H1 (cell line): Measurements from ENCODE around the gene ATP13A3. TPM values are rescaled to one million over a fixed set of nuclear protein-coding genes. Genes with fewer than 3 reads are reported as not detected.

ENCODE experiments used
- CTCF ChIA-PET: fragments of 300-600 bp; sonication (Branson Sonifier 250); formaldehyde crosslinking; loops from one replicate; lab custom pipeline; 2021; ENCODE audit not compliant: partially characterized antibody; lab: Charles Lee
- POLR2A ChIA-PET: fragments of 300-600 bp; sonication (Branson Sonifier 250); formaldehyde crosslinking; loops from one replicate; lab custom pipeline; 2021; ENCODE audit warnings: inconsistent platforms; ENCODE audit not compliant: partially characterized antibody; lab: Charles Lee
- DNase-seq, 2 experiments: peaks; one replicate each; pipeline versions ENCODE4 v3.0.0 to v3.0.0-alpha.2; 2010 to 2022; ENCODE audit warnings: low spot score in 2 of 2, low read depth in 1 of 2, mixed read lengths in 1 of 2
- FAIRE-seq: peaks from 2 replicates; lab custom pipeline; 2011; peaks lifted over from hg19 to GRCh38; lab: Jason Lieb, UNC
- H2AFZ ChIP-seq: 2 replicates; pipeline ENCODE4 v1.8.1; 2012; ENCODE audit warnings: low read length, inconsistent platforms
- H2AK5ac ChIP-seq: 2 replicates; pipeline ENCODE4 v1.6.1; 2013; ENCODE audit warnings: low read depth, low read length
- H2BK120ac ChIP-seq: replicated peaks from 2 replicates; pipeline ENCODE3; 2013; ENCODE audit warnings: low read depth, low read length, inconsistent platforms
- H2BK12ac ChIP-seq: 2 replicates; pipeline ENCODE4 v1.6.1; 2013; ENCODE audit warnings: low read depth, low read length
- H2BK15ac ChIP-seq: 2 replicates; pipeline ENCODE4 v1.6.1; 2013; ENCODE audit warnings: low read length
- H2BK20ac ChIP-seq: 2 replicates; pipeline ENCODE4 v1.6.1; 2013; ENCODE audit warnings: low read length
- H2BK5ac ChIP-seq: 2 replicates; pipeline ENCODE4 v1.6.1; 2013; ENCODE audit warnings: low read depth, low read length
- H3K14ac ChIP-seq: 2 replicates; pipeline ENCODE4 v1.6.1; 2013; ENCODE audit warnings: inconsistent platforms; ENCODE audit not compliant: insufficient read length
- H3K18ac ChIP-seq: 2 replicates; pipeline ENCODE4 v1.6.1; 2013; ENCODE audit warnings: low read length; ENCODE audit errors: extremely low read depth
- H3K23ac ChIP-seq: 2 replicates; pipeline ENCODE4 v1.6.1; 2013; ENCODE audit warnings: inconsistent platforms; ENCODE audit not compliant: insufficient read length
- H3K23me2 ChIP-seq: 2 replicates; pipeline ENCODE4 v1.6.1; 2013; ENCODE audit warnings: low read depth, low read length
- H3K27ac ChIP-seq: 2 replicates; pipeline ENCODE4 v1.6.1; 2011; ENCODE audit warnings: low read depth, low read length, inconsistent platforms
- H3K27me3 ChIP-seq, 4 experiments: replicated peaks in 1 of 4; 1 replicate in 1 of 4; 2 replicates in 3 of 4; pipeline versions ENCODE4 v1.6.1 to v1.8.1; 2011 to 2013; ENCODE audit warnings: low read length in 3 of 4, mild to moderate bottlenecking in 3 of 4, inconsistent platforms in 2 of 4, mixed read lengths in 2 of 4, moderate library complexity in 1 of 4; ENCODE audit not compliant: control insufficient read depth in 3 of 4, insufficient read depth in 3 of 4; ENCODE audit errors: extremely low read depth in 1 of 4
- H3K36me3 ChIP-seq, 4 experiments: 2 replicates each; pipeline versions ENCODE4 v1.6.1 to v1.8.1; 2011 to 2013; ENCODE audit warnings: mild to moderate bottlenecking in 4 of 4, low read length in 3 of 4, moderate library complexity in 2 of 4, control low read depth in 1 of 4, inconsistent platforms in 1 of 4; ENCODE audit not compliant: insufficient read depth in 4 of 4, control insufficient read depth in 2 of 4
- H3K4ac ChIP-seq: replicated peaks from 2 replicates; pipeline ENCODE3; 2013; ENCODE audit warnings: low read length, low read depth, mixed read lengths, inconsistent platforms; ENCODE audit not compliant: insufficient read length
- H3K4me1 ChIP-seq, 4 experiments: replicated peaks in 1 of 4; 1 replicate in 1 of 4; 2 replicates in 3 of 4; pipeline versions ENCODE4 v1.6.1 to v1.8.1; 2011 to 2013; ENCODE audit warnings: low read length in 3 of 4, inconsistent platforms in 2 of 4, mixed read lengths in 1 of 4; ENCODE audit not compliant: insufficient read depth in 4 of 4, control insufficient read depth in 3 of 4
- H3K4me2 ChIP-seq, 2 experiments: 2 replicates each; pipeline versions ENCODE4 v1.6.1 to v1.8.1; 2011 to 2013; ENCODE audit warnings: low read depth in 2 of 2, low read length in 2 of 2, control low read depth in 1 of 2, inconsistent platforms in 1 of 2, mild to moderate bottlenecking in 1 of 2; ENCODE audit not compliant: insufficient read depth in 1 of 2
- H3K4me3 ChIP-seq, 4 experiments: fragments of 200-600, 300-600 bp in 1 of 4; sonication (generic), shearing (Covaris generic), sonication (Bioruptor Twin) in 1 of 4; 2 replicates each; pipeline versions ENCODE4 v1.5.1 to v1.8.1; 2011 to 2016; ENCODE audit warnings: low read length in 4 of 4, low read depth in 3 of 4, control low read depth in 2 of 4, inconsistent platforms in 2 of 4, mild to moderate bottlenecking in 2 of 4, mixed read lengths in 1 of 4, moderate library complexity in 1 of 4; ENCODE audit not compliant: insufficient read depth in 2 of 4; ENCODE audit errors: extremely low read depth in 1 of 4
- H3K56ac ChIP-seq: replicated peaks from 2 replicates; pipeline ENCODE3; 2013; ENCODE audit warnings: low read depth, mild to moderate bottlenecking, mixed read lengths, low read length, inconsistent platforms; ENCODE audit not compliant: insufficient read length
- H3K79me1 ChIP-seq: 2 replicates; pipeline ENCODE4 v1.6.1; 2013; ENCODE audit warnings: low read depth, low read length, control low read depth
- H3K79me2 ChIP-seq, 2 experiments: 2 replicates each; pipeline versions ENCODE4 v1.6.1 to v1.8.1; 2012 to 2013; ENCODE audit warnings: low read length in 2 of 2, mild to moderate bottlenecking in 2 of 2, inconsistent platforms in 1 of 2; ENCODE audit not compliant: insufficient read depth in 2 of 2, control insufficient read depth in 1 of 2
- H3K9ac ChIP-seq, 4 experiments: replicated peaks in 1 of 4; 1 replicate in 1 of 4; 2 replicates in 3 of 4; pipeline versions ENCODE4 v1.6.1 to v1.8.1; 2011 to 2013; ENCODE audit warnings: low read depth in 3 of 4, low read length in 3 of 4, control low read depth in 2 of 4, mild to moderate bottlenecking in 2 of 4, moderate library complexity in 2 of 4, inconsistent platforms in 1 of 4; ENCODE audit errors: extremely low read depth in 1 of 4
- H3K9me3 ChIP-seq, 2 experiments: 2 replicates each; pipeline versions ENCODE4 v1.6.1 to v1.8.1; 2012 to 2013; ENCODE audit warnings: mild to moderate bottlenecking in 2 of 2, moderate library complexity in 2 of 2, control low read depth in 1 of 2, inconsistent platforms in 1 of 2, low read depth in 1 of 2, low read length in 1 of 2, mixed read lengths in 1 of 2; ENCODE audit not compliant: insufficient read depth in 2 of 2
- H4K20me1 ChIP-seq, 2 experiments: replicated peaks in 1 of 2; 2 replicates each; pipeline versions ENCODE3 to v1.8.1; 2011 to 2013; ENCODE audit warnings: inconsistent platforms in 2 of 2, low read length in 2 of 2, mild to moderate bottlenecking in 1 of 2; ENCODE audit not compliant: insufficient read depth in 2 of 2, control insufficient read depth in 1 of 2
- H4K5ac ChIP-seq: 2 replicates; pipeline ENCODE4 v1.6.1; 2013; ENCODE audit warnings: low read length, low read depth, mixed read lengths, inconsistent platforms; ENCODE audit not compliant: insufficient read length
- H4K8ac ChIP-seq: 2 replicates; pipeline ENCODE4 v1.8.0; 2013; ENCODE audit warnings: mild to moderate bottlenecking, moderate library complexity, low read length, inconsistent platforms; ENCODE audit not compliant: insufficient read depth; ENCODE audit errors: extremely low read depth
- H4K91ac ChIP-seq: replicated peaks from 2 replicates; pipeline ENCODE3; 2013; ENCODE audit warnings: low read length, mixed read lengths, inconsistent platforms; ENCODE audit not compliant: insufficient read length
- CREB1 ChIP-seq: IDR thresholded peaks from 2 replicates; pipeline ENCODE4 v1.6.1; 2012; ENCODE audit warnings: inconsistent platforms
- E2F6 ChIP-seq: IDR thresholded peaks from 2 replicates; pipeline ENCODE4 v1.6.1; 2012; ENCODE audit warnings: inconsistent platforms
- SP4 ChIP-seq: IDR thresholded peaks from 2 replicates; pipeline ENCODE4 v1.6.1; 2012; ENCODE audit warnings: low read length, inconsistent platforms
- SUZ12 ChIP-seq: fragments of 200-600 bp; sonication (generic); IDR thresholded peaks from 2 replicates; pipeline ENCODE4 v1.6.1; 2012; ENCODE audit warnings: mild to moderate bottlenecking, inconsistent platforms, low read length, moderate library complexity, mixed read lengths
- TCF12 ChIP-seq: IDR thresholded peaks from 2 replicates; pipeline ENCODE4 v1.6.1; 2011; ENCODE audit warnings: low read depth, mild to moderate bottlenecking, low read length
- WGBS, 2 experiments: shearing (Covaris generic) in 1 of 2; methylation state at CpG; one replicate each; pipeline versions ENCODE4 v1.1.6 to v1.1.7; 2013 to 2015; ENCODE audit warnings: low lambda C conversion rate in 2 of 2, mixed read lengths in 2 of 2, inconsistent platforms in 1 of 2, low coverage in 1 of 2, missing lambda C conversion rate in 1 of 2; ENCODE audit not compliant: insufficient replicate concordance in 2 of 2, insufficient coverage in 1 of 2, insufficient read length in 1 of 2; ENCODE audit errors: extremely low coverage in 1 of 2, missing lambda C conversion rate in 1 of 2; 5-methylcytosine and 5-hydroxymethylcytosine counted together
- polyA plus RNA-seq, 7 experiments: library from polyadenylated mRNA; depleted of rRNA in 3 of 7; stranded (reverse) in 5 of 7; unstranded in 2 of 7; fragments of >200 nt in 5 of 7; fragments of 200-250 nt in 2 of 7; gene quantifications; 1 replicate in 5 of 7; 2 replicates in 1 of 7; 4 replicates in 1 of 7; pipeline versions ENCODE4 v1.2.1 to v1.2.3, GENCODE V29; 2011 to 2013; ENCODE audit warnings: missing spikeins in 2 of 7, mixed read lengths in 2 of 7
- total RNA-seq: library from RNA; stranded (reverse); fragmentation: NEBNext Ultra II Directional; extraction: Animal tissue kit (Norgen Biotek cat#: 25700); gene quantifications from 2 replicates; pipeline ENCODE4 v1.2.1, GENCODE V29; 2021

The ATP13A3 gene
- total and polyA plus RNA-seq, 2 of the 8 experiments (the other 6 are each of a cell fraction or from before 2014, with no cell fraction given): 18.6 to 92.2 TPM

- 90% methylated on average over 3 of the region's 3 CpGs; no CpG with 5 or more reads in 1 of the 2 experiments for WGBS, 2 experiments
These were observed 36.9 kb downstream of the ATP13A3 start for GRCh38 chr3:194449913-194450312.

More at GRCh38 chr3:194449913-194450312, 36.9 kb downstream of the ATP13A3 start:
- Histone ChIP-seq H3K18ac (no peak overlapping the region), H3K4me1 (no peaks in the 10 kb centered on the region), H3K56ac (no peak overlapping the region), H3K36me3 (peaks cover 2 to 68% (median 35%) of the 10 kb centered on the region in 4 experiments), H3K27me3 (peaks cover 0 to 2% (median 0%) of the 10 kb centered on the region in 4 experiments; a peak in 1 of 7 replicates), H2BK5ac (no peak overlapping the region), H3K4ac (no peak overlapping the region), H3K9ac (no peak overlapping the region), H3K23me2 (no peaks in the 10 kb centered on the region), H3K27ac (no peak overlapping the region), H3K79me2 (no peaks in the 10 kb centered on the region), H2BK15ac (no peak overlapping the region), H4K91ac (no peak overlapping the region), H3K4me2 (no peak overlapping the region), H2BK12ac (no peak overlapping the region), H4K5ac (no peak overlapping the region), H3K23ac (no peak overlapping the region)
- CTCF ChIA-PET: interaction anchor here (0.7 to 2.1 kb wide), 3 partner anchors 8 to 125 kb away, joined by 3 to 6 read pairs (median 3); no protein-coding TSS in a partner anchor
- POLR2A ChIA-PET: no interaction called here
- no peak for FAIRE-seq
- TF ChIP-seq SUZ12: no peak
- no peak for TF ChIP-seq SP4
- no peak for TF ChIP-seq TCF12
- no peak for TF ChIP-seq CREB1
- TF ChIP-seq E2F6: no peak
- TF ChIP-seq, all 59 proteins: peak for 0
- Histone ChIP-seq H3K4me3 (no peak overlapping the region), H3K79me1 (no peaks in the 10 kb centered on the region), H3K14ac (no peak overlapping the region), H2AFZ (no peak overlapping the region), H2AK5ac (no peak overlapping the region), H2BK120ac (no peak overlapping the region), H3K9me3 (no peaks in the 10 kb centered on the region), H4K8ac (no peak overlapping the region), H2BK20ac (no peak overlapping the region), H4K20me1 (no peaks in the 10 kb centered on the region)
- no peak for DNase-seq
